H9 (cell line): ENCODE measurements around the gene PIGS. TPM values are rescaled to one million over a fixed set of nuclear protein-coding genes. Genes with fewer than 3 reads are reported as not detected.

ENCODE experiments used
- DNase-seq: peaks from one replicate; pipeline ENCODE4 v3.0.0-alpha.2; 2017
- H2AFZ ChIP-seq: one replicate; pipeline ENCODE4 v1.6.1; 2013; ENCODE audit warnings: mild to moderate bottlenecking, low read length, control low read depth, moderate library complexity
- H2AK5ac ChIP-seq: 2 replicates; pipeline ENCODE4 v1.6.1; 2013; ENCODE audit warnings: low read length, control low read depth, mixed read lengths; ENCODE audit not compliant: insufficient read length
- H2BK120ac ChIP-seq: one replicate; pipeline ENCODE4 v1.6.1; 2013; ENCODE audit warnings: low read depth, mild to moderate bottlenecking, low read length, control low read depth, inconsistent platforms; ENCODE audit not compliant: poor library complexity, severe bottlenecking
- H2BK12ac ChIP-seq: 2 replicates; pipeline ENCODE4 v1.6.1; 2013; ENCODE audit warnings: low read length, control low read depth, mixed read lengths, low read depth; ENCODE audit not compliant: insufficient read length
- H2BK15ac ChIP-seq: 2 replicates; pipeline ENCODE4 v1.6.1; 2013; ENCODE audit warnings: low read depth, low read length, control low read depth
- H2BK20ac ChIP-seq: one replicate; pipeline ENCODE4 v1.6.1; 2013; ENCODE audit warnings: low read depth, mild to moderate bottlenecking, low read length, control low read depth, inconsistent platforms; ENCODE audit not compliant: poor library complexity, severe bottlenecking
- H2BK5ac ChIP-seq: 2 replicates; pipeline ENCODE4 v1.6.1; 2013; ENCODE audit warnings: low read length, control low read depth, mixed read lengths; ENCODE audit not compliant: insufficient read length
- H3K14ac ChIP-seq: 2 replicates; pipeline ENCODE4 v1.6.1; 2013; ENCODE audit warnings: low read length, control low read depth; ENCODE audit not compliant: insufficient read depth
- H3K18ac ChIP-seq: 2 replicates; pipeline ENCODE4 v1.6.1; 2013; ENCODE audit warnings: low read depth, mild to moderate bottlenecking, mixed read lengths, low read length, control low read depth; ENCODE audit not compliant: insufficient read length
- H3K23ac ChIP-seq: 2 replicates; pipeline ENCODE4 v1.6.1; 2013; ENCODE audit warnings: low read length, control low read depth, mixed read lengths, low read depth; ENCODE audit not compliant: insufficient read length
- H3K23me2 ChIP-seq: 2 replicates; pipeline ENCODE4 v1.6.1; 2013; ENCODE audit warnings: low read depth, mild to moderate bottlenecking, mixed read lengths, low read length, control low read depth; ENCODE audit not compliant: insufficient read length, poor library complexity, severe bottlenecking
- H3K27ac ChIP-seq: 2 replicates; pipeline ENCODE4 v1.5.1; 2013; ENCODE audit warnings: low read length, control low read depth, mixed read lengths, low read depth; ENCODE audit not compliant: insufficient read length
- H3K27me3 ChIP-seq: 2 replicates; pipeline ENCODE4 v1.6.1; 2013; ENCODE audit warnings: low read length, control low read depth, inconsistent platforms; ENCODE audit not compliant: insufficient read depth
- H3K4ac ChIP-seq: 2 replicates; pipeline ENCODE4 v1.6.1; 2013; ENCODE audit warnings: low read depth, mild to moderate bottlenecking, control low read depth, inconsistent platforms, low read length, moderate library complexity
- H3K4me1 ChIP-seq: 2 replicates; pipeline ENCODE4 v1.6.1; 2013; ENCODE audit warnings: low read length, control low read depth, inconsistent platforms; ENCODE audit not compliant: insufficient read depth
- H3K4me2 ChIP-seq: 2 replicates; pipeline ENCODE4 v1.6.1; 2013; ENCODE audit warnings: low read length, control low read depth, mixed read lengths; ENCODE audit not compliant: insufficient read length, insufficient read depth
- H3K56ac ChIP-seq: 2 replicates; pipeline ENCODE4 v1.6.1; 2013; ENCODE audit warnings: low read depth, mild to moderate bottlenecking, mixed read lengths, low read length, control low read depth; ENCODE audit not compliant: insufficient read length
- H3K79me1 ChIP-seq: 2 replicates; pipeline ENCODE4 v1.6.1; 2013; ENCODE audit warnings: low read depth, mild to moderate bottlenecking, moderate library complexity, low read length, control low read depth, inconsistent platforms; ENCODE audit not compliant: insufficient read depth, poor library complexity, severe bottlenecking
- H3K79me2 ChIP-seq: 2 replicates; pipeline ENCODE4 v1.6.1; 2013; ENCODE audit warnings: low read length, control low read depth, inconsistent platforms; ENCODE audit not compliant: insufficient read depth
- H3K9ac ChIP-seq: 2 replicates; pipeline ENCODE4 v1.6.1; 2013; ENCODE audit warnings: low read length, control low read depth, mixed read lengths; ENCODE audit not compliant: insufficient read length; ENCODE audit errors: extremely low read depth
- H3K9me3 ChIP-seq: one replicate; pipeline ENCODE4 v1.6.1; 2013; ENCODE audit warnings: low read depth, low read length, inconsistent platforms; ENCODE audit not compliant: control insufficient read depth
- H3T11ph ChIP-seq: one replicate; pipeline ENCODE4 v1.6.1; 2013; ENCODE audit warnings: mild to moderate bottlenecking, low read length, control low read depth, inconsistent platforms
- H4K20me1 ChIP-seq: one replicate; pipeline ENCODE4 v1.6.1; 2013; ENCODE audit not compliant: control insufficient read depth, insufficient read length, insufficient read depth
- H4K5ac ChIP-seq: 2 replicates; pipeline ENCODE4 v1.6.1; 2013; ENCODE audit warnings: low read depth, mild to moderate bottlenecking, mixed read lengths, low read length, control low read depth; ENCODE audit not compliant: insufficient read length
- H4K8ac ChIP-seq: replicated peaks from 2 replicates; pipeline ENCODE4 v1.6.1; 2013; ENCODE audit warnings: low read length, control low read depth, mixed read lengths, low read depth; ENCODE audit not compliant: insufficient read length
- H4K91ac ChIP-seq: 2 replicates; pipeline ENCODE4 v1.6.1; 2013; ENCODE audit warnings: low read depth, mild to moderate bottlenecking, moderate library complexity, mixed read lengths, low read length, control low read depth; ENCODE audit not compliant: insufficient read length
- H3K27ac Mint-ChIP-seq, 3 experiments: 2 replicates in 2 of 3; 3 replicates in 1 of 3; pipeline ENCODE4 v1.8.0; 2020 to 2021; ENCODE audit warnings: mixed read lengths in 3 of 3, mild to moderate bottlenecking in 1 of 3, moderate library complexity in 1 of 3
- H3K27me3 Mint-ChIP-seq: 2 replicates; pipeline ENCODE4 v1.8.0; 2021; ENCODE audit warnings: low read depth, mild to moderate bottlenecking, moderate library complexity, mixed read lengths
- H3K36me3 Mint-ChIP-seq, 3 experiments: 2 replicates in 2 of 3; 3 replicates in 1 of 3; pipeline ENCODE4 v1.8.0; 2020 to 2021; ENCODE audit warnings: low read depth in 3 of 3, mixed read lengths in 3 of 3; ENCODE audit not compliant: insufficient read depth in 1 of 3
- H3K4me1 Mint-ChIP-seq, 2 experiments: 2 replicates each; pipeline ENCODE4 v1.8.0; 2020; ENCODE audit warnings: mixed read lengths in 2 of 2
- H3K4me3 Mint-ChIP-seq, 2 experiments: 2 replicates in 1 of 2; 3 replicates in 1 of 2; pipeline ENCODE4 v1.8.0; 2020 to 2021; ENCODE audit warnings: mild to moderate bottlenecking in 2 of 2, mixed read lengths in 2 of 2, moderate library complexity in 1 of 2
- H3K9me3 Mint-ChIP-seq, 2 experiments: 2 replicates in 1 of 2; 3 replicates in 1 of 2; pipeline ENCODE4 v1.8.0; 2020; ENCODE audit warnings: mild to moderate bottlenecking in 2 of 2, mixed read lengths in 2 of 2, moderate library complexity in 1 of 2
- CTCF ChIP-seq: fragments of 200-600 bp; sonication (generic); conservative IDR thresholded peaks from 3 replicates; pipeline ENCODE4 v1.8.0; 2021; ENCODE audit warnings: antibody characterized with exemption, mild to moderate bottlenecking
- WGBS: extraction: QIAGEN DNeasy Blood & Tissue Kit; methylation state at CpG from one replicate; pipeline ENCODE4 v1.1.7; 2013; ENCODE audit warnings: missing lambda C conversion rate, low lambda C conversion rate, mixed read lengths; ENCODE audit not compliant: insufficient read length; ENCODE audit errors: extremely low coverage; 5-methylcytosine and 5-hydroxymethylcytosine counted together
- total RNA-seq: library from RNA; stranded (reverse); gene quantifications from 2 replicates; pipeline ENCODE4 v1.2.1, GENCODE V29; 2021

PIGS gene
- total RNA-seq, 1 experiment from 2014 or later: 45.8 TPM

GRCh38 chr17:28513476-28513875 is 57.8 kb downstream of the PIGS start:
- H3K4me1 Mint-ChIP-seq: peaks cover 4 to 10% of the 10 kb centered on the region in 2 experiments; a peak in 2 of 4 replicates
- no peaks in the 10 kb centered on the region for H3K36me3 Mint-ChIP-seq
- Histone ChIP-seq H3K18ac (no peak overlapping the region), H3K4ac (no peak overlapping the region), H3K79me2 (no peaks in the 10 kb centered on the region), H3K9ac (no peak overlapping the region), H2BK15ac (no peak overlapping the region), H3K56ac (no peak overlapping the region), H2BK120ac (no peak overlapping the region), H3K14ac (no peak overlapping the region), H3T11ph (no peak overlapping the region), H2BK5ac (no peak overlapping the region), H3K23me2 (no peaks in the 10 kb centered on the region), H3K23ac (no peak overlapping the region), H4K5ac (no peak overlapping the region), H4K91ac (no peak overlapping the region), H3K27ac (no peak overlapping the region), H3K4me1 (no peaks in the 10 kb centered on the region), H4K20me1 (no peaks in the 10 kb centered on the region), H2AK5ac (no peak overlapping the region), H3K79me1 (no peaks in the 10 kb centered on the region), H3K27me3 (no peaks in the 10 kb centered on the region), H2BK12ac (no peak overlapping the region), H3K4me2 (no peak overlapping the region), H2AFZ (no peak overlapping the region), H2BK20ac (no peak overlapping the region), H4K8ac (no peak overlapping the region), H3K9me3 (no peaks in the 10 kb centered on the region)
- peaks cover 36% of the 10 kb centered on the region for H3K27me3 Mint-ChIP-seq
- H3K9me3 Mint-ChIP-seq: peaks cover 2 to 5% of the 10 kb centered on the region in 2 experiments; a peak in 2 of 5 replicates
- no CpG with 5 or more reads among the region's 7 CpGs for WGBS
- no peak overlapping the region for H3K4me3 Mint-ChIP-seq
- TF ChIP-seq CTCF: no peak
- no peak for DNase-seq
- H3K27ac Mint-ChIP-seq: no peak overlapping the region
